ENCODE data around the gene SEMA5B.

Gene SEMA5B

DNA sequence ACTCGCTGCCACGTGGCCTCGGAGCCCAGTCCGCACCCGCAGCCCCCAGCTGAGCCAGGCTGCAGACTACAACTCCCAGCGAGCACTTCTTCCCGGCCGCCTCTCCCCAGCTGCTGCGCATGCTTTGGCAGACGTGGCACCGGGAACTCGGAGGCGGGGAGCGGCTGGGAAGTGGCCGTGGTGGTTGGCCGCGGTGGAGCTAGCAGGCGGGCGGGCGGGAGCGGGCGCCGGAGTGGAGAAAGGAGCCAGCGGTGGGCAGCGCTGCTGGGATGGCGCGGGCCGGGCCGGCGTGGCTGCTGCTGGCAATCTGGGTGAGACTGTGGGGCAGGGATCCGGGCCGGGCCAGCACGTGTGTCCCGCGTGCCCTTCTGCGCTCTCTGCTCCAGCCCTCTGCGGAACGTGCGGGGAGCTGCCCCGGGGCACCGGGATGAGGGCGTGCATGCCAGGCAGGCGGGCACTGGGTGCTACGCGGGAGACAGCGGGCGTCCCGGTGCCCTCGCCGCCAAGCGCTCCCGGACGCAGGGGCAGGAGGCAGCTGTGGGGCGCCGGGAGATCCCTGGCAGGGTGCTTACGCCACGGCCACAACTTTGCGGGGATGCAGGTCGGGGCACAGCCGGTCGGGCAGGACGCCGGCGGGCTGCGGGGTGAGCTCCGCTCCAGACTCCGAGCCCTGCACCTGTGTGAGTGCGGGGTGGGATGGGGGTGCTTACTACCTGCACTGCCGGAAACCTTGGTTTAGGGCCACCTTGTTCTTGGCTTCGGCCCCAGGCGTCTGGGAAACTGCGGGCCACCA lies 39.5 kb upstream of the SEMA5B start, which contains the start of gene PDIA5:
Gene PDIA5, plus strand, starts transcription at position 130 of the 793 bp plus-strand sequence. Its CDS starts 140 bp downstream, at position 270.
- TF ChIP-seq CTCF (IDR thresholded peaks at IDR 0.05; ENCODE audit: control insufficient read depth, insufficient read depth, low read depth, low read length, missing control alignments), result no peak

GRCh38 chr3:123066599-123066895 lies 39.0 kb upstream of the SEMA5B start:
- no peak for DNase-seq (ENCODE audit: low read depth)
- no peak for TF ChIP-seq CTCF (IDR thresholded peaks at IDR 0.05; ENCODE audit: control insufficient read depth, insufficient read depth, low read depth, low read length, missing control alignments)
- H3K4me3 ChIP-seq (ENCODE audit: control insufficient read depth, low read depth, low read length), result peak overlapping the region; percentile 87

More for the DNA sequence above, 39.5 kb upstream of the SEMA5B start, which contains the start of gene PDIA5:
- peak within 1 kb of the TSS; percentile 87 for H3K4me3 ChIP-seq (ENCODE audit: control insufficient read depth, low read depth, low read length)
- peak; percentile 46 for DNase-seq (ENCODE audit: low read depth)

DNA sequence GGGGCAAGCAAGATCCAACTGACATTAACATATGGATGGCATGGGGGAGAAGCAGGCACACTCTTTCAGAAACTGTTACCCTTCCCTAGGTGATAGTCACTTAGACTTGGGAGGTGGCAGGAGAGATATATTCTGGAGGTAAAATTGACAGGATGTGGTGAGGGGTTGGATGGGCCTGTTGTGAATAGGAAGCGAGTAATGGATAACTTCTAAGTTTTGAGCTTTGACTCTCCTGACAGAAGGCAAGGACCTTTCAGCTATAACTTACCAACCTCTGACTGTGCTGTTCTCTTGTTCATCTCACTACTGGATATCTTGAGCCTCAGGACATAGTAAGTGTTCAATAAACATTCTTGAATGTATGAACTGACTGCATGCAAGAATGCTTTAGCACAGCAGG lies 37.4 kb upstream of the SEMA5B start:
- no peak overlapping the region for H3K4me3 ChIP-seq (ENCODE audit: control insufficient read depth, low read depth, low read length)
- DNase-seq (ENCODE audit: low read depth), result no peak
- TF ChIP-seq CTCF (IDR thresholded peaks at IDR 0.05; ENCODE audit: control insufficient read depth, insufficient read depth, low read depth, low read length, missing control alignments), result no peak

DNA sequence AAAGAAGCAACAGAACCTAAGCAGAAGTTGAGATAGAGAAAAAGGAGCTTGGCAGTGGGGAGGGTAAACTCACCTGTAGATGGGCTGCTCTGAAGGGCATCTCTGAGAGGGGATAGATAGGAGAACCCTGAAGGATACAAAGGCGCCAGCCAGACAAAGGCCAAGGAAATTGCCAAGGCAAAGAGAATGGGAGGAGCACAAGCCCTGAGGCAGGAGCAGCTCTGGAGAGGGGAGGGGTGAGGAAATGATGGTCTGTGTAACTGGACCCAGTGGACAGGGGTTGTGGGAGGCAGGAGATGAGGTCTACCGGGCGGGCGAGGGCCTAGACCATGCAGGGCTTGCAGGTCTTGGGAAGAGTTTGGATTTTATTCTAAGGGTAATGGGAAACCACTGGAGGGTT lies 36.9 kb upstream of the SEMA5B start:
- TF ChIP-seq CTCF (IDR thresholded peaks at IDR 0.05; ENCODE audit: control insufficient read depth, insufficient read depth, low read depth, low read length, missing control alignments), result no peak

DNA sequence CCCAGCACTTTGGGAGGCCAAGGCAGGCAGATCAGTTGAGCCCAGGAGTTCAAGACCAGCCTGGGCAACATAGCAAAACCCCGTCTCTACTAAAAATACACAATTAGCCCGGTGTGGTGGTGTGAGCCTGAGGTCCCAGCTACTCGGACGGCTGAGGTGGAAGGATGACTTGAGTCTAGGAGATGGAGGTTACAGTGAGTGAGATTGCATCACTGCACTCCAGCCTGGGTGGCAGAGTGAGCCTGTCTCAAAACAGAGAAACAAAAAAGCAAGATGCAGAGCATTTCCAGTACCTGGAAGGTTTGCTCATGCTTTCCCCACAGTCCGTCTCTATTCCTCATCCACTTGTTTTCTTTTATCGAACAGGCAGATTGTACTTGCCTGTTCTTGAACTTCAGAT lies 35.5 kb upstream of the SEMA5B start:
- no peak for DNase-seq (ENCODE audit: low read depth)
- H3K4me3 ChIP-seq (ENCODE audit: control insufficient read depth, low read depth, low read length), result no peak overlapping the region
- TF ChIP-seq CTCF (IDR thresholded peaks at IDR 0.05; ENCODE audit: control insufficient read depth, insufficient read depth, low read depth, low read length, missing control alignments), result no peak

More for the DNA sequence above, 36.9 kb upstream of the SEMA5B start:
- no peak overlapping the region for H3K4me3 ChIP-seq (ENCODE audit: control insufficient read depth, low read depth, low read length)
- DNase-seq (ENCODE audit: low read depth), result no peak

DNA sequence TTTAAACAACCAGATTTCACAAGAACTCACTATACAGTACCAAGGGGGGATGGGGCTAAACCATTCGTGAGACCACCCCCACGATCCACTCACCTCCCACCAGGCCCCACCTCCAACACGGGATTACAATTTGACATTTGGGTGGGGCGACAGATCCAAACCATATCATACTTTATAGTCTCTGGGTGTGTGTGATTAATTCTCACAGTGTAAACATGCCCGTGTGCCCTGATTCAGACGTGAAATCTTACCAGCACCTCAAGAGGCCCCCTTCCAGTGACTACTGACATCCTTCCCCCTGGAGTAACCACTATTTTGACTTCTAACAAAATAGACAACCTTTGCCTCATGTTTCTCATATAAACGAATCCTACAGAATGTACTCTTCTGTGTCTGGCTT lies 34.3 kb upstream of the SEMA5B start:
- no peak for DNase-seq (ENCODE audit: low read depth)
- no peak overlapping the region for H3K4me3 ChIP-seq (ENCODE audit: control insufficient read depth, low read depth, low read length)
- TF ChIP-seq CTCF (IDR thresholded peaks at IDR 0.05; ENCODE audit: control insufficient read depth, insufficient read depth, low read depth, low read length, missing control alignments), result no peak
